Astrocyte (in vitro differentiated cells and primary cell): ENCODE measurements around the gene RABEP1.

Experiments
- CTCF ChIP-seq: IDR thresholded peaks from 2 replicates; pipeline ENCODE4 v1.5.1; 2011; ENCODE audit warnings: low read depth, mild to moderate bottlenecking, inconsistent platforms, low read length, moderate library complexity; ENCODE audit not compliant: insufficient read depth
- EZH2 ChIP-seq: IDR thresholded peaks from 2 replicates; pipeline ENCODE4 v1.6.1; 2012; ENCODE audit warnings: mild to moderate bottlenecking, low read length, inconsistent platforms; ENCODE audit not compliant: insufficient read depth

GRCh38 chr17:5236938-5237540 lies 45.0 kb upstream of the RABEP1 start:
- TF ChIP-seq CTCF (no peak), EZH2 (no peak)
